Fibroblast of pulmonary artery (primary cell): ENCODE measurements around the gene PAQR6.

ENCODE experiments used
- DNase-seq: peaks from one replicate; pipeline ENCODE4 v3.0.0-alpha.2; 2010; ENCODE audit warnings: low read depth
- H3K4me3 ChIP-seq: replicated peaks from 2 replicates; pipeline ENCODE4 v1.5.1; 2011; ENCODE audit warnings: low read depth, mild to moderate bottlenecking, control low read depth, low read length, moderate library complexity
- TF ChIP-seq, protein P1 (sequence below): IDR thresholded peaks from 2 replicates; pipeline ENCODE4 v1.5.1; 2011; ENCODE audit warnings: mild to moderate bottlenecking, control low read depth, low read length, inconsistent platforms; ENCODE audit errors: missing control alignments

PAQR6 gene

GRCh38 chr1:156281693-156282478 lies 34.0 kb upstream of the PAQR6 start:
- TF ChIP-seq, protein P1, sequence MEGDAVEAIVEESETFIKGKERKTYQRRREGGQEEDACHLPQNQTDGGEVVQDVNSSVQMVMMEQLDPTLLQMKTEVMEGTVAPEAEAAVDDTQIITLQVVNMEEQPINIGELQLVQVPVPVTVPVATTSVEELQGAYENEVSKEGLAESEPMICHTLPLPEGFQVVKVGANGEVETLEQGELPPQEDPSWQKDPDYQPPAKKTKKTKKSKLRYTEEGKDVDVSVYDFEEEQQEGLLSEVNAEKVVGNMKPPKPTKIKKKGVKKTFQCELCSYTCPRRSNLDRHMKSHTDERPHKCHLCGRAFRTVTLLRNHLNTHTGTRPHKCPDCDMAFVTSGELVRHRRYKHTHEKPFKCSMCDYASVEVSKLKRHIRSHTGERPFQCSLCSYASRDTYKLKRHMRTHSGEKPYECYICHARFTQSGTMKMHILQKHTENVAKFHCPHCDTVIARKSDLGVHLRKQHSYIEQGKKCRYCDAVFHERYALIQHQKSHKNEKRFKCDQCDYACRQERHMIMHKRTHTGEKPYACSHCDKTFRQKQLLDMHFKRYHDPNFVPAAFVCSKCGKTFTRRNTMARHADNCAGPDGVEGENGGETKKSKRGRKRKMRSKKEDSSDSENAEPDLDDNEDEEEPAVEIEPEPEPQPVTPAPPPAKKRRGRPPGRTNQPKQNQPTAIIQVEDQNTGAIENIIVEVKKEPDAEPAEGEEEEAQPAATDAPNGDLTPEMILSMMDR, result no peak
- H3K4me3 ChIP-seq, result peak overlapping the region; percentile 93
- no peak for DNase-seq

DNA sequence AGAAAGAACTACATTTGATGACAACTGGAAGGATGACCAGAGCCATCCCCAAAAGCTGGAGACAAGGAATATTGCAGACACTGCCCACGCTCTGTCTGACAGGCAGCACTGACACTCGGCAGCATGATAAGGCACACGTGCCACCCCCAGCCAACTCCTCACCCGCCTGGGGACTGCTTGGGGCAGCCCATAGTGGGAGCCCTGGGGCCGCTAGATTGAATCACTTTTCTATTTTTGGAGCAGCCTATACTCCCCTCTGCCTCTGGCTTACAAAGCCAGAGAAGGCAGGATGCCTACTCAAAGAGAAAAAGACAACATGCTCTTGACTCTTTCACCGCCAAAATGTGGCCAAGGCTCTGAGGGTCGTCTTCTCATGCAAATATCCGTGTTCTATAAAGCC lies 33.4 kb upstream of the PAQR6 start:
- TF ChIP-seq, protein P1, result peak; percentile 7
- DNase-seq, result peak; percentile 51
- H3K4me3 ChIP-seq, result peak overlapping the region; percentile 93

DNA sequence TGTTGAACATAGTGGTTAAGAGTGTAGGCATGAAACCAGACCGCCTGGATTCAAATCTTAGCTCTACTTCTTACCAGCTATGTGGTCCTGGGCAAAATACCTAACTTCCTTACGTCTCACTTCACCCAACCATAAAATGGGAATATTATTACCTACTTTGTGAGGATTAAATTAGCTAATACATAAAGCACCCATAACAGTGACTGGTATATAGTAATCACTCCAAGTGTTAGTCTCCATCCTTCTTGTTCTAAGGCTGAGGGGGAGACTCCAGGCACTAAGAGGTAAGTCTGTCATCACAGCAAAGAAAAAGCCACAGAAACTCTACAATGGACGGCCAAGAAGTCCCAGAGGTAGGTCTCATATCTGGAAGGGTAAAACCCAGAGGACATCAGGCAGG lies 32.0 kb upstream of the PAQR6 start:
- no peak overlapping the region for H3K4me3 ChIP-seq
- no peak for DNase-seq
- TF ChIP-seq, protein P1, result no peak

DNA sequence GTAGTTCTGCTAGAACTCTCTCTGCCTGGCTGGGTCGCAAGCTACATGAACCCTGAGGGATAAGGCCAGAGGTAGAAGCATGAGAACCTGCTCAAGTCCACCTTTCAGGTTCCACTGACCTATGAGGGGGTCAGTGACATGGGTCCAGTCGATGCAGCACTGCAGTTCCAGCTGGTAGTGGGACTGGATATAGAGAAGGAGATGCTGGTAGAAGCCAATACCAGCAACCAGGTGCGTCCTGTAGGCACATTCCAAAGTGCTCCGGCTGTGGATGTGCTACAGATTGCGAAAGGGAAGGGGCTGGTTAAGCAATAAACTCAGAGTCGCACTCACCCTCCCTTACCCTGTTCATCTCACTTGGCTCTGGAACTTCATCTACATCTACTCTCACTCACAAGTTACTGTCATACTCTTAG lies 29.1 kb upstream of the PAQR6 start:
- H3K4me3 ChIP-seq, result no peak overlapping the region
- DNase-seq, result peak; percentile 67
- TF ChIP-seq, protein P1, result no peak

GRCh38 chr1:156276532-156276931 lies 28.7 kb upstream of the PAQR6 start:
- TF ChIP-seq, protein P1, result no peak

DNA sequence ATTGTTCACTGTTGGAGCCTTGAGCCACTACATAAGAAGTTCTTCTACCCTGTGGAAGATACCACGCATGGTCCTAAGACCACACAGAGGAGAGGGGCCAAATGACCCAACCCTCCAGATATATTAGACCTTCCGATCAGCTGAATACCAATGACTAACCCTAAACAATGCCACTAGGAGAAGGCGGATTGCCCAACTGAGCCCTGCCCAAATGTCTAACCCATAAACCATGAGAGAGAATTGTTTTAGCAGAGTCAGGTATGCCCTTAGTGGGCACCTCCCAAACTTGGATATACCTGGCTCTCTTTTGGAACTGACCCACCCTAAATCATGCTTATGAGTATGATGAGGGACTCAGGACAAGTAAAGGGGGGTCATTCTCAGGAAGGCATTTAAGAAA lies 22.5 kb upstream of the PAQR6 start:
- TF ChIP-seq, protein P1, result no peak
- DNase-seq, result no peak
- no peak overlapping the region for H3K4me3 ChIP-seq

More at GRCh38 chr1:156276532-156276931, 28.7 kb upstream of the PAQR6 start:
- peak; percentile 70 for DNase-seq
- H3K4me3 ChIP-seq, result no peak overlapping the region

DNA sequence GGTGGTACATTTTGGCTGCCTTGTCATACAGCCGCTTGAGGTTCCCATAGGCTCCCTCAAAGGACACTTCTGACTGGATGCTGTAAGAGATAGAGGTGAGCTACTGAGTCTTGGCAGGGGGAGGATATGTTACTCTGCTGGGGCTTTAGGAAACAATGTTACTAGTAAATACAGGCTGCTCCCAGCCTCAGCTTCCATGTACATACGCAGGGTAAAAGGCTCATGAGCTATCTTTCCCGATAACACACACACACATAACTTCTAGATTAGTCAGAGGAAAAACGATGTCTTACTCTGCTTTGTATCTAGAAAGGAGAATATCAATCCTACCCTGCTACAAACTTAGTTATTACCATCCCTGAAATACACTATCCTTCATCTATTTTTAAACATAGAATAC lies 20.5 kb upstream of the PAQR6 start:
- TF ChIP-seq, protein P1, result no peak
- peak; percentile 65 for DNase-seq
- H3K4me3 ChIP-seq, result no peak overlapping the region
